T-helper 1 cell (primary cell): ENCODE measurements around the gene GBE1.
"Not testable (repeated sequence)": the region's sequence is repeated elsewhere in the genome, so short reads cannot be mapped to it uniquely, and the experiment has no call there.

Source experiments
- DNase-seq, 5 donors: peaks; one replicate each; pipeline ENCODE4 v3.0.0-alpha.2; 2012 to 2020

GBE1 gene

GRCh38 chr3:81752604-81753003, 8.8 kb downstream of the GBE1 start:
- no peak for DNase-seq

GRCh38 chr3:81749265-81749664, 12.2 kb downstream of the GBE1 start:
- no peak for DNase-seq

GRCh38 chr3:81747280-81747679, 14.2 kb downstream of the GBE1 start:
- not testable (repeated sequence) for DNase-seq

- DNase-seq, result no peak
Measured at GRCh38 chr3:81744366-81744765, 17.1 kb downstream of the GBE1 start.

- DNase-seq, result no peak
Measured at GRCh38 chr3:81743096-81744025, 18.1 kb downstream of the GBE1 start.

GRCh38 chr3:81742581-81742980, 18.9 kb downstream of the GBE1 start:
- DNase-seq, result no peak

- DNase-seq, result no peak
Measured at GRCh38 chr3:81741216-81741615, 20.2 kb downstream of the GBE1 start.

GRCh38 chr3:81740731-81741130, 20.7 kb downstream of the GBE1 start:
- DNase-seq, result no peak

- DNase-seq, result no peak
Measured at GRCh38 chr3:81735334-81735733, 26.1 kb downstream of the GBE1 start.

GRCh38 chr3:81734742-81735141, 26.7 kb downstream of the GBE1 start:
- no peak for DNase-seq

- no peak for DNase-seq
Measured at GRCh38 chr3:81732642-81733041, 28.8 kb downstream of the GBE1 start.

- no peak for DNase-seq
Measured at GRCh38 chr3:81728766-81729544, 32.5 kb downstream of the GBE1 start.

- no peak for DNase-seq
Measured at GRCh38 chr3:81726735-81727134, 34.7 kb downstream of the GBE1 start.

- no peak for DNase-seq
Measured at GRCh38 chr3:81726132-81726531, 35.3 kb downstream of the GBE1 start.

GRCh38 chr3:81723732-81724313, 37.6 kb downstream of the GBE1 start:
- no peak for DNase-seq

- DNase-seq, result no peak
Measured at GRCh38 chr3:81718311-81718710, 43.1 kb downstream of the GBE1 start.

GRCh38 chr3:81716870-81717509, 44.5 kb downstream of the GBE1 start:
- DNase-seq, result no peak

- DNase-seq, result no peak
Measured at GRCh38 chr3:81713031-81713430, 48.4 kb downstream of the GBE1 start.

- no peak for DNase-seq
Measured at GRCh38 chr3:81709606-81710005, 51.8 kb downstream of the GBE1 start.

GRCh38 chr3:81707996-81708395, 53.4 kb downstream of the GBE1 start:
- DNase-seq, result no peak

- no peak for DNase-seq
Measured at GRCh38 chr3:81702126-81702525, 59.3 kb downstream of the GBE1 start.

GRCh38 chr3:81699536-81700320, 61.7 kb downstream of the GBE1 start:
- no peak for DNase-seq
